SK-N-SH treated with all-trans-retinoic acid at 6 μM for 48 hours (cell line): ENCODE measurements around the gene POLE.

Experiments
- ATAC-seq: fragments of 200-7000 bp; cut with Tn5 transposase; 3 replicates; pipeline ENCODE4 v1.9.1; 2020; ENCODE audit warnings: mild to moderate bottlenecking, moderate library complexity
- ARNTL ChIP-seq: fragments of 450-650 bp; formaldehyde crosslinking; IDR thresholded peaks from 2 replicates; pipeline ENCODE4 v1.5.0; 2020; ENCODE audit warnings: low read depth, mild to moderate bottlenecking, moderate library complexity, borderline replicate concordance
- BACH2 ChIP-seq: fragments of 250-450 bp; sonication (Bioruptor Pico); IDR thresholded peaks from 2 replicates; pipeline ENCODE4 v1.9.0; 2021; ENCODE audit warnings: mild to moderate bottlenecking, borderline replicate concordance
- CSDC2 ChIP-seq: fragments of 250-450 bp; sonication (Bioruptor Pico); IDR thresholded peaks from 2 replicates; pipeline ENCODE4 v1.5.0; 2020; ENCODE audit warnings: mild to moderate bottlenecking, moderate library complexity
- ESRRG ChIP-seq: fragments of 250-450 bp; sonication (Bioruptor Pico); IDR thresholded peaks from 2 replicates; pipeline ENCODE4 v1.6.1; 2021; ENCODE audit warnings: mild to moderate bottlenecking
- GLIS3 ChIP-seq: fragments of 250-450 bp; sonication (Bioruptor Pico); IDR thresholded peaks from 2 replicates; pipeline ENCODE4 v1.5.0; 2020; ENCODE audit warnings: mild to moderate bottlenecking, moderate library complexity
- ISL1 ChIP-seq: fragments of 250-450 bp; sonication (Bioruptor Pico); IDR thresholded peaks from 2 replicates; pipeline ENCODE4 v2.1.2; 2022; ENCODE audit warnings: mild to moderate bottlenecking, moderate library complexity
- OSR1 ChIP-seq: fragments of 250-450 bp; sonication (Bioruptor Pico); IDR thresholded peaks from 2 replicates; pipeline ENCODE4 v1.8.0; 2022; ENCODE audit warnings: moderate library complexity, mild to moderate bottlenecking, inconsistent platforms
- RARB ChIP-seq: fragments of 250-450 bp; sonication (Bioruptor Pico); IDR thresholded peaks from 2 replicates; pipeline ENCODE4 v1.8.0; 2021; ENCODE audit warnings: mild to moderate bottlenecking, moderate library complexity
- SNAI2 ChIP-seq: fragments of 250-450 bp; sonication (Bioruptor Pico); IDR thresholded peaks from 2 replicates; pipeline ENCODE4 v1.5.0; 2020; ENCODE audit warnings: mild to moderate bottlenecking, moderate library complexity
- TOX ChIP-seq: fragments of 250-450 bp; sonication (Bioruptor Pico); IDR thresholded peaks from 2 replicates; pipeline ENCODE4 v1.8.0; 2021; ENCODE audit warnings: mild to moderate bottlenecking, moderate library complexity, borderline replicate concordance
- ZC3H10 ChIP-seq: fragments of 250-450 bp; sonication (Bioruptor Pico); IDR thresholded peaks from 2 replicates; pipeline ENCODE4 v1.5.1; 2021; ENCODE audit warnings: mild to moderate bottlenecking, moderate library complexity
- ZFP3 ChIP-seq: fragments of 250-450 bp; sonication (Bioruptor Pico); IDR thresholded peaks from 2 replicates; pipeline ENCODE4 v1.5.0; 2020; ENCODE audit warnings: mild to moderate bottlenecking, moderate library complexity
- ZFP30 ChIP-seq: fragments of 450-650 bp; formaldehyde crosslinking; IDR thresholded peaks from 2 replicates; pipeline ENCODE4 v1.5.0; 2022; ENCODE audit warnings: mild to moderate bottlenecking, moderate library complexity
- ZNF565 ChIP-seq: fragments of 450-650 bp; formaldehyde crosslinking; conservative IDR thresholded peaks from 2 replicates; pipeline ENCODE4 v1.5.0; 2020; ENCODE audit warnings: low read depth, mild to moderate bottlenecking, moderate library complexity
- ZNF70 ChIP-seq: fragments of 450-650 bp; formaldehyde crosslinking; IDR thresholded peaks from 2 replicates; pipeline ENCODE4 v1.5.0; 2020; ENCODE audit warnings: mild to moderate bottlenecking, moderate library complexity
- ZNF8 ChIP-seq: fragments of 450-650 bp; formaldehyde crosslinking; IDR thresholded peaks from 2 replicates; pipeline ENCODE4 v1.5.0; 2020; ENCODE audit warnings: mild to moderate bottlenecking, moderate library complexity
- TF ChIP-seq, protein P1 (sequence below): fragments of 250-450 bp; sonication (Bioruptor Pico); IDR thresholded peaks from 2 replicates; pipeline ENCODE4 v1.5.0; 2020; ENCODE audit warnings: mild to moderate bottlenecking, moderate library complexity
- TF ChIP-seq, protein P2 (sequence below): fragments of 250-450 bp; sonication (Bioruptor Pico); IDR thresholded peaks from 2 replicates; pipeline ENCODE4 v1.5.1; 2020; ENCODE audit warnings: low read depth, mild to moderate bottlenecking, moderate library complexity
- TF ChIP-seq, protein P3 (sequence below): fragments of 250-450 bp; sonication (Bioruptor Pico); IDR thresholded peaks from 2 replicates; pipeline ENCODE4 v1.5.1; 2021; ENCODE audit warnings: mild to moderate bottlenecking, moderate library complexity
- TF ChIP-seq, protein P4 (sequence below): fragments of 250-450 bp; sonication (Bioruptor Pico); IDR thresholded peaks from 2 replicates; pipeline ENCODE4 v1.8.0; 2020; ENCODE audit warnings: mild to moderate bottlenecking, moderate library complexity, borderline replicate concordance

Gene POLE

DNA sequence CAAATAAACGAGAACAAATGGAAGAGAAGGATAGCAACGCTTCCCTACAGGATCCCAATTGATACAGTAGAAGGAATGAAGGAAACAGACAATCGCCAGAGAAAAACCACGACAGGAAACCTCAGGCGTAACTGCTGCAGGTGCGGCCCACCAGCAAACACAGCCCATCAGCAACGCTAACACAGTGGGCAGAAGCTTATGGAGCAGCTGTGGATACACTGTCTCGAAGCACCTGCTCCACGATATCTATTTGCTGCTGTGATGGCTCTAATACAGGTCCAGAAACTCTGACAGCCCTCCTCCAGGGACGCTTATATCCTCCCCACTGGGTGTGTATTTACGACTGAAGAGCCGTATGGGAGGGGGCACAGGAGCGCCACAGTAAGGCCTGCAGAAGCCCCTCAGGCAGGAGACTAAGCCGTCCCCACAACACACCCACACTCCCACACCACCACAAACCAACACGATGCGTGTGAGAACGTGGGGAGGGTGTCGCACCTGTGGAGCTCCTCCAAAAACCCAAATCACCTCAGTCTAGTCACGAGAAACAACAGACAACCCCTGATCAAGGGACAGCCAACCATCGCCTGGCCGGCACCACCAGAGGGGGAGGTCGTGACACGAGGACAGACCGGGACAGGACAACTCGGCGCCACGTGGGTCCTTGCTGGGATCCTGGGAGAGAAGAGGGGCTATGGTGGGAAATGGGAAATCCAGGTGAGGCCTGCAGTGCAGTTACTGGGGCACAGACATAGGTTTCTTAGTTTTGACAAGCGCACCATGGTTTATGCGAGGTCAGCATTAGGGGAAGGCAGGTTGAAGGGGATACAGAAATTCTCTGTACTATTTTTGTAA is 24.0 kb downstream of the POLE start:
- TF ChIP-seq ARNTL (CRISPR knock-in tag) (no peak), ESRRG (no peak)
- TF ChIP-seq, protein P1, sequence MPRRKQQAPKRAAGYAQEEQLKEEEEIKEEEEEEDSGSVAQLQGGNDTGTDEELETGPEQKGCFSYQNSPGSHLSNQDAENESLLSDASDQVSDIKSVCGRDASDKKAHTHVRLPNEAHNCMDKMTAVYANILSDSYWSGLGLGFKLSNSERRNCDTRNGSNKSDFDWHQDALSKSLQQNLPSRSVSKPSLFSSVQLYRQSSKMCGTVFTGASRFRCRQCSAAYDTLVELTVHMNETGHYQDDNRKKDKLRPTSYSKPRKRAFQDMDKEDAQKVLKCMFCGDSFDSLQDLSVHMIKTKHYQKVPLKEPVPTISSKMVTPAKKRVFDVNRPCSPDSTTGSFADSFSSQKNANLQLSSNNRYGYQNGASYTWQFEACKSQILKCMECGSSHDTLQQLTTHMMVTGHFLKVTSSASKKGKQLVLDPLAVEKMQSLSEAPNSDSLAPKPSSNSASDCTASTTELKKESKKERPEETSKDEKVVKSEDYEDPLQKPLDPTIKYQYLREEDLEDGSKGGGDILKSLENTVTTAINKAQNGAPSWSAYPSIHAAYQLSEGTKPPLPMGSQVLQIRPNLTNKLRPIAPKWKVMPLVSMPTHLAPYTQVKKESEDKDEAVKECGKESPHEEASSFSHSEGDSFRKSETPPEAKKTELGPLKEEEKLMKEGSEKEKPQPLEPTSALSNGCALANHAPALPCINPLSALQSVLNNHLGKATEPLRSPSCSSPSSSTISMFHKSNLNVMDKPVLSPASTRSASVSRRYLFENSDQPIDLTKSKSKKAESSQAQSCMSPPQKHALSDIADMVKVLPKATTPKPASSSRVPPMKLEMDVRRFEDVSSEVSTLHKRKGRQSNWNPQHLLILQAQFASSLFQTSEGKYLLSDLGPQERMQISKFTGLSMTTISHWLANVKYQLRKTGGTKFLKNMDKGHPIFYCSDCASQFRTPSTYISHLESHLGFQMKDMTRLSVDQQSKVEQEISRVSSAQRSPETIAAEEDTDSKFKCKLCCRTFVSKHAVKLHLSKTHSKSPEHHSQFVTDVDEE (CRISPR knock-in tag) = no peak
- ATAC-seq = no peak

DNA sequence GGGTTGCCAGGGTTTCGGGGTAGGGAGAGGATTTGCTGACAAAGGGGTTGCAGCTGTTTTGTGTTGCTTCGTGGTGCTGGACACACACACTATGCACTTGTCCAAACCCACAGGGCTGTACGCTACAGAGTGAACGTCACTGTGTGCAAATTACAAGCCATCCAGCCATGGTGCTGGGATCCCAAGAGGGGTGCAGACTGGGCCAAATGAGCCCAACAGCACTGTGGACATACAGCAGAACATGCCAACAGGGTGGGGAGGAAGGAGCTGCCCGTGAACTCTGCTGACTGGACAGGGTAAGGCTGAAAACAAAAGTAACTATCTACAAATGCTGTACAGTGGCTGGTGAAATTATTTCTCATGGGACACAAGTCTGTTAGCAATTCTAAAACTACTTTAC is 25.2 kb downstream of the POLE start:
- ATAC-seq = no peak
- TF ChIP-seq GLIS3 = no peak
- no peak for TF ChIP-seq ZNF8 (CRISPR knock-in tag)
- no peak for TF ChIP-seq OSR1 (CRISPR knock-in tag)
- TF ChIP-seq, protein P2, sequence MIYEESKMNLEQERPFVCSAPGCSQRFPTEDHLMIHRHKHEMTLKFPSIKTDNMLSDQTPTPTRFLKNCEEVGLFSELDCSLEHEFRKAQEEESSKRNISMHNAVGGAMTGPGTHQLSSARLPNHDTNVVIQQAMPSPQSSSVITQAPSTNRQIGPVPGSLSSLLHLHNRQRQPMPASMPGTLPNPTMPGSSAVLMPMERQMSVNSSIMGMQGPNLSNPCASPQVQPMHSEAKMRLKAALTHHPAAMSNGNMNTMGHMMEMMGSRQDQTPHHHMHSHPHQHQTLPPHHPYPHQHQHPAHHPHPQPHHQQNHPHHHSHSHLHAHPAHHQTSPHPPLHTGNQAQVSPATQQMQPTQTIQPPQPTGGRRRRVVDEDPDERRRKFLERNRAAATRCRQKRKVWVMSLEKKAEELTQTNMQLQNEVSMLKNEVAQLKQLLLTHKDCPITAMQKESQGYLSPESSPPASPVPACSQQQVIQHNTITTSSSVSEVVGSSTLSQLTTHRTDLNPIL (CRISPR knock-in tag) = no peak
- TF ChIP-seq ISL1 (CRISPR knock-in tag) = no peak
- no peak for TF ChIP-seq ZNF70 (CRISPR knock-in tag)
- TF ChIP-seq, protein P3, sequence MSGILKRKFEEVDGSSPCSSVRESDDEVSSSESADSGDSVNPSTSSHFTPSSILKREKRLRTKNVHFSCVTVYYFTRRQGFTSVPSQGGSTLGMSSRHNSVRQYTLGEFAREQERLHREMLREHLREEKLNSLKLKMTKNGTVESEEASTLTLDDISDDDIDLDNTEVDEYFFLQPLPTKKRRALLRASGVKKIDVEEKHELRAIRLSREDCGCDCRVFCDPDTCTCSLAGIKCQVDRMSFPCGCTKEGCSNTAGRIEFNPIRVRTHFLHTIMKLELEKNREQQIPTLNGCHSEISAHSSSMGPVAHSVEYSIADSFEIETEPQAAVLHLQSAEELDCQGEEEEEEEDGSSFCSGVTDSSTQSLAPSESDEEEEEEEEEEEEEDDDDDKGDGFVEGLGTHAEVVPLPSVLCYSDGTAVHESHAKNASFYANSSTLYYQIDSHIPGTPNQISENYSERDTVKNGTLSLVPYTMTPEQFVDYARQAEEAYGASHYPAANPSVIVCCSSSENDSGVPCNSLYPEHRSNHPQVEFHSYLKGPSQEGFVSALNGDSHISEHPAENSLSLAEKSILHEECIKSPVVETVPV = no peak
- TF ChIP-seq, protein P4, sequence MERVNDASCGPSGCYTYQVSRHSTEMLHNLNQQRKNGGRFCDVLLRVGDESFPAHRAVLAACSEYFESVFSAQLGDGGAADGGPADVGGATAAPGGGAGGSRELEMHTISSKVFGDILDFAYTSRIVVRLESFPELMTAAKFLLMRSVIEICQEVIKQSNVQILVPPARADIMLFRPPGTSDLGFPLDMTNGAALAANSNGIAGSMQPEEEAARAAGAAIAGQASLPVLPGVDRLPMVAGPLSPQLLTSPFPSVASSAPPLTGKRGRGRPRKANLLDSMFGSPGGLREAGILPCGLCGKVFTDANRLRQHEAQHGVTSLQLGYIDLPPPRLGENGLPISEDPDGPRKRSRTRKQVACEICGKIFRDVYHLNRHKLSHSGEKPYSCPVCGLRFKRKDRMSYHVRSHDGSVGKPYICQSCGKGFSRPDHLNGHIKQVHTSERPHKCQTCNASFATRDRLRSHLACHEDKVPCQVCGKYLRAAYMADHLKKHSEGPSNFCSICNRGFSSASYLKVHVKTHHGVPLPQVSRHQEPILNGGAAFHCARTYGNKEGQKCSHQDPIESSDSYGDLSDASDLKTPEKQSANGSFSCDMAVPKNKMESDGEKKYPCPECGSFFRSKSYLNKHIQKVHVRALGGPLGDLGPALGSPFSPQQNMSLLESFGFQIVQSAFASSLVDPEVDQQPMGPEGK = no peak
- TF ChIP-seq ESRRG = no peak
- TF ChIP-seq TOX = no peak
- TF ChIP-seq ZFP3 = no peak

DNA sequence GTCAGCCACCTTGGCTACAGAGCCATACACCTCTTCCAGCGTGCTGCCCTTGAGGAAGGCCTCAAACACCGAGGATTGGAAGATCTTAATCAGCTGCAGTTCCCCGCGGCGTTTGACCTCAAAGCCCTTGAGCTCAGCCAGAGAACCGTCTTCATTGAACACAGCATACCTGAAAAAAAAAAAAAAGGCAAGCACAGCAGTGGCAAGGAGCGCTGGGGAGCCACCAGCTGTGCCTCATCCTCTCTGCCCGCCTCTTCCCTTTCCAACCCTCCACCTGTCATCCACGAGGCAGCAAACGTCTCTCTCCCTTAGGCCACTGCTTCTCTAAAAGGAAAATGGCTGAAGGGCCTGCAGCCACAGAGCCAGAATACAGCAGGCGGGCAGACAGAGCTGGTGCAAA is 26.1 kb downstream of the POLE start:
- ATAC-seq = no peak
- no peak for TF ChIP-seq ZNF565 (CRISPR knock-in tag)
- TF ChIP-seq, protein P3 = no peak
- no peak for TF ChIP-seq ARNTL (CRISPR knock-in tag)
- TF ChIP-seq SNAI2 (CRISPR knock-in tag) = no peak
- TF ChIP-seq OSR1 (CRISPR knock-in tag) = no peak
- TF ChIP-seq BACH2 = no peak
- TF ChIP-seq ZNF70 (CRISPR knock-in tag) = no peak
- TF ChIP-seq ZNF8 (CRISPR knock-in tag) = no peak
- TF ChIP-seq, protein P4 = no peak
- TF ChIP-seq ESRRG = no peak
- TF ChIP-seq CSDC2 = no peak
- no peak for TF ChIP-seq ZFP30
- TF ChIP-seq, protein P1 (CRISPR knock-in tag) = no peak
- no peak for TF ChIP-seq ZC3H10 (CRISPR knock-in tag)
- TF ChIP-seq ISL1 (CRISPR knock-in tag) = no peak
- no peak for TF ChIP-seq RARB
